ENCODE measurements around the gene AGAP1.

The AGAP1 gene

GRCh38 chr2:236173729-236174607 lies 680.1 kb downstream of the AGAP1 start:
- DNase-seq (ENCODE audit: low read depth): no peak

- DNase-seq (ENCODE audit: low read depth): no peak
These were observed 681.8 kb downstream of the AGAP1 start for GRCh38 chr2:236175548-236176150.

GRCh38 chr2:236176417-236176816 lies 682.6 kb downstream of the AGAP1 start:
- no peak for DNase-seq (ENCODE audit: low read depth)

- no peak for DNase-seq (ENCODE audit: low read depth)
These were observed 683.1 kb downstream of the AGAP1 start for GRCh38 chr2:236176951-236177350.

GRCh38 chr2:236177604-236177966 lies 683.7 kb downstream of the AGAP1 start:
- peak; percentile 20 for DNase-seq (ENCODE audit: low read depth)

GRCh38 chr2:236177967-236178889 lies 684.4 kb downstream of the AGAP1 start:
- no peak for DNase-seq (ENCODE audit: low read depth)

GRCh38 chr2:236178890-236179235 lies 685.0 kb downstream of the AGAP1 start:
- no peak for DNase-seq (ENCODE audit: low read depth)

GRCh38 chr2:236179236-236180075 lies 685.6 kb downstream of the AGAP1 start:
- DNase-seq (ENCODE audit: low read depth): no peak

GRCh38 chr2:236180076-236180816 lies 686.4 kb downstream of the AGAP1 start:
- no peak for DNase-seq (ENCODE audit: low read depth)

- DNase-seq (ENCODE audit: low read depth): no peak
These were observed 687.1 kb downstream of the AGAP1 start for GRCh38 chr2:236180831-236181453.
